ENCODE measurements around the gene TCF12.

Gene TCF12

GRCh38 chr15:57324944-57325679 lies 406.7 kb downstream of the TCF12 start:
- in situ Hi-C loops (cut with HindIII; ENCODE audit: low sequenced_read_pairs) = loop anchor here (25.0 kb wide), 1 partner anchor 212 kb away; no protein-coding TSS in a partner anchor

- in situ Hi-C loops (cut with HindIII; ENCODE audit: low sequenced_read_pairs) = loop anchor here (25.0 kb wide), 1 partner anchor 211 kb away; no protein-coding TSS in a partner anchor
These were observed 407.8 kb downstream of the TCF12 start for GRCh38 chr15:57326196-57326595.

- in situ Hi-C loops (cut with HindIII; ENCODE audit: low sequenced_read_pairs) = loop anchor here (25.0 kb wide), 1 partner anchor 209 kb away; no protein-coding TSS in a partner anchor
These were observed 409.6 kb downstream of the TCF12 start for GRCh38 chr15:57327985-57328471.

- in situ Hi-C loops (cut with HindIII; ENCODE audit: low sequenced_read_pairs) = loop anchor here (25.0 kb wide), 1 partner anchor 209 kb away; no protein-coding TSS in a partner anchor
These were observed 410.0 kb downstream of the TCF12 start for GRCh38 chr15:57328479-57328878.

- in situ Hi-C loops (cut with HindIII; ENCODE audit: low sequenced_read_pairs) = loop anchor here (25.0 kb wide), 1 partner anchor 208 kb away; no protein-coding TSS in a partner anchor
These were observed 410.5 kb downstream of the TCF12 start for GRCh38 chr15:57328897-57329296.

- in situ Hi-C loops (cut with HindIII; ENCODE audit: low sequenced_read_pairs) = loop anchor here (25.0 kb wide), 1 partner anchor 208 kb away; no protein-coding TSS in a partner anchor
These were observed 411.3 kb downstream of the TCF12 start for GRCh38 chr15:57329582-57330367.

GRCh38 chr15:57330619-57331340 lies 412.3 kb downstream of the TCF12 start:
- in situ Hi-C loops (cut with HindIII; ENCODE audit: low sequenced_read_pairs) = loop anchor here (25.0 kb wide), 1 partner anchor 207 kb away; no protein-coding TSS in a partner anchor

- in situ Hi-C loops (cut with HindIII; ENCODE audit: low sequenced_read_pairs) = loop anchor here (25.0 kb wide), 1 partner anchor 205 kb away; no protein-coding TSS in a partner anchor
These were observed 413.9 kb downstream of the TCF12 start for GRCh38 chr15:57332326-57332725.

- in situ Hi-C loops (cut with HindIII; ENCODE audit: low sequenced_read_pairs) = loop anchor here (25.0 kb wide), 1 partner anchor 204 kb away; no protein-coding TSS in a partner anchor
These were observed 415.0 kb downstream of the TCF12 start for GRCh38 chr15:57333487-57333886.

- in situ Hi-C loops (cut with HindIII; ENCODE audit: low sequenced_read_pairs) = loop anchor here (25.0 kb wide), 1 partner anchor 203 kb away; no protein-coding TSS in a partner anchor
These were observed 415.8 kb downstream of the TCF12 start for GRCh38 chr15:57334257-57334656.

GRCh38 chr15:57335293-57335715 lies 416.9 kb downstream of the TCF12 start:
- in situ Hi-C loops (cut with HindIII; ENCODE audit: low sequenced_read_pairs) = loop anchor here (25.0 kb wide), 1 partner anchor 202 kb away; no protein-coding TSS in a partner anchor

- in situ Hi-C loops (cut with HindIII; ENCODE audit: low sequenced_read_pairs) = loop anchor here (25.0 kb wide), 1 partner anchor 202 kb away; no protein-coding TSS in a partner anchor
These were observed 417.3 kb downstream of the TCF12 start for GRCh38 chr15:57335719-57336118.

- in situ Hi-C loops (cut with HindIII; ENCODE audit: low sequenced_read_pairs) = loop anchor here (25.0 kb wide), 1 partner anchor 199 kb away; no protein-coding TSS in a partner anchor
These were observed 419.5 kb downstream of the TCF12 start for GRCh38 chr15:57337868-57338411.

GRCh38 chr15:57339321-57339720 lies 420.9 kb downstream of the TCF12 start:
- in situ Hi-C loops (cut with HindIII; ENCODE audit: low sequenced_read_pairs) = loop anchor here (25.0 kb wide), 1 partner anchor 198 kb away; no protein-coding TSS in a partner anchor
